Activated effector memory CD4-positive, alpha-beta T cell treated with anti-CD3 and anti-CD28 coated beads, Interleukin-2, amount 50 U/mL, for 16 hours (primary cell): Measurements from ENCODE around the gene TMEM252.

Experiments
- DNase-seq: peaks from one replicate; pipeline ENCODE4 v3.0.0-alpha.2; 2020

Gene TMEM252, protein sequence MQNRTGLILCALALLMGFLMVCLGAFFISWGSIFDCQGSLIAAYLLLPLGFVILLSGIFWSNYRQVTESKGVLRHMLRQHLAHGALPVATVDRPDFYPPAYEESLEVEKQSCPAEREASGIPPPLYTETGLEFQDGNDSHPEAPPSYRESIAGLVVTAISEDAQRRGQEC

GRCh38 chr9:68540712-68541535 lies at the start of gene TMEM252:
Gene TMEM252 (minus strand): TSS chr9:68540883. CDS start chr9:68540814, 69 bp downstream.
- no peak for DNase-seq

- no peak for DNase-seq
Observed at GRCh38 chr9:68585034-68585761, 44.5 kb upstream of the TMEM252 start.

DNA sequence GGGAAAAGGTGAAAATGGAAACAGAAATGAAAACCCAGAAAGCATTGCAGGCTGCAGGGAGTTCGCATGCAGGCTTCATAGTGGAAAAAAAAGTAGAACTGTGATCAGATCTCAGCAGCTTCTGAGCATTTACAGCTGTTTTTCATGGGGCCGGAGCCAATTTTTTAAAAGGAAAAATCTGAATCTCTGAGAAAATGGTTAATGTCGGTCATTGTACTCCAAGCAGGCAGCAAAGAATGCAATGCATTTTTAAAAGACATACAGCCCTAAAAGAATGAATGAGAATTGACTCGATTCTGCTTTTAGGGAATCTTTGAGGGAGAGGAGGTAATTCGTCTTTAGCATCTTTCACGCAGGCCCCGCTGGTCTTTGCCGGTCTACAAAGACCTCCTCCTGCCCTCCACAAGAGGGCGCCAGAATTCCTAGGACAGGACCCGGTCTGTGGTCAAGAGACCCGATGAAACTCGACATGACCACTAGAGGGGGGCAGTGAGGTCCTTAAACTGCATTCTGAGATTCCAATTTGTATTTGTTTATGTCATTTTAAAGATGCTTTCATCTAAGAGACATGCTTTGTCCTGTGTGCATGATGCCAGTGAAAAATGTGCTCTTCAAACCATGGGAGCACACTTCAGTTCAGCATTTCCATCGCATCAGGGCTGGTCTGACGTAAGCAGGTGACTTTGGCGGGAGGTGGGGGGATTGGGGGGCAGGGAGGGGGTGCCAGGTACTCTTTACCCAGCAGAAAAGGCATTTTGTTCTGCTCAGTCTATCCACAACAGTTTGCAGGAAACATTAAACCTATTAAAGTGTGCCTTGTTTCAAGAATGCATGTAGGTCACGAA lies 43.7 kb upstream of the TMEM252 start:
- peak; percentile 89 for DNase-seq

DNA sequence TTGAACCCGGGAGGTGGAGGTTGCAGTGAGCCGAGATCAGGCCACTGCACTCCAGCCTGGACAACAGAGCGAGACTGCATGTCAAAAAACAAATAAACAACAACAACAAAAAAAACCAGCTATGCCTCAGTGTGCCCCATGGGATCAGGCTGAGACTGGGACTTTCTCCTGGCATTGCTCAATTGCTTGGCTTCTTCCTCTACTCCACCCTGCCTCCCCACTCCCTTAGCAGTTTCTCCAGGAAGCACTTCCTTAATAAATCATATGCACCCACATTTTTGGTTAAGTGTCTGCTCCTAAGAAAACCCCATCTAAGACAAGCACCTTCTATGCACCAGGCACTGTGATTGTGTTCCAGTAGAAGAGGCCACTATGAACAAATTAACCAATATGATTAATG lies 41.0 kb upstream of the TMEM252 start:
- no peak for DNase-seq

GRCh38 chr9:68577774-68578591 lies 37.3 kb upstream of the TMEM252 start:
- no peak for DNase-seq

- no peak for DNase-seq
Observed at GRCh38 chr9:68575817-68576216, 35.1 kb upstream of the TMEM252 start.

DNA sequence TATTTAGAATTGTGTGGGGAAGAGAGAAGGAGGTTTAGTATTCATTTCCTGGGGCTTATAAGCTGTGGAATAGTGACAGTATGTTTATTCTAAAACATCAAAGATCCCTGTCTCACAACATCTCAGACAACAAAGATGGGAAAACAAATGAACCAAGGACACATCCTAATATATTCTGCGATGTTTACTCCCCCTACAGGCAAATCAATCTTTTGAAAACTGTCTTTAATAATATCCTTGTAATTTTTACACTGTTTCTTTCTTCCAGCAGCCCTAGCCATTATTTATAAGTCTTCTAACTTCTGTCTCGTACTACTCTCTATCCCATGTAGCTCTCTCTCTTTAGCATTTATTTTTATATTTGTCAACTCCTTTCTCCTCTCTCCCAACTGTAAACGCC lies 33.5 kb upstream of the TMEM252 start:
- no peak for DNase-seq

DNA sequence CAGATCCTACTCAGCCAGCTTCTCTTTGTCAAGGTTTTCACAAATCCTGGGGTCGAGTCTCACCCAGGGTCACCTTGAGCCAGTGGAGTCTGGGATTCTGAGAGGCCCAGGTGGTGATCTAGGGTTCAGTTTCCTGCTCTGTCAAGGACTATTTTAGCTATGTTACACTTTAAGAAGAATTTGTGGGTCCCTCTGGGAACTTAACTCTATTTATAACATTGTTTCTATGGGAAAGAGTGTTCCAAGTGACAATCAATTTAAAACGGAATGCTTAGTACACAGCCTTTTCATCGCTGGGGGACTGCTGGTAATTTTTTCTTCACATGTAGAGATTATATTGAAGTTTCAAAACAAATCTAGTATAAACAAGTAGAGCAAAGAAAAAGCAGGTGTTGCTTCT lies 26.9 kb upstream of the TMEM252 start:
- DNase-seq, result no peak

DNA sequence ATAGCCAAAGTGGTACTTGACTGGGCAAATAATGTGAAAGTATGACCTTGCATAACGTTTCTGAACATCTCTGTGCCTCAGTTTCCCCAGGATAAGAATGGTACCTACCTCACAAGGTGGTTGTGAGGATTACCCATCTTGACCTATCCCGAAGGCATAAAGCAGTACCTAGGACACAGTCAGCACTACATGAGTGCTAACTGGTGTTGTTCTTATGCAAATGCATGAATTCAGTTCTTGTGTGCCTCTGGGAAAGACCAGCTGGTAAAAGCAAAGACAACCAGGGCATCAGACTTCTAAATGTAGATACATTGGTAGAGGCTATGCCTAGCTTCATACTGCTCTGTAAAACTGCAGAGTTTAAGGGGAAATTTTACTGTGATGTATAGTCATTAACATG lies 21.8 kb upstream of the TMEM252 start:
- no peak for DNase-seq

GRCh38 chr9:68560071-68560844 lies 19.6 kb upstream of the TMEM252 start:
- peak; percentile 77 for DNase-seq

GRCh38 chr9:68558545-68558944 lies 17.9 kb upstream of the TMEM252 start:
- no peak for DNase-seq

DNA sequence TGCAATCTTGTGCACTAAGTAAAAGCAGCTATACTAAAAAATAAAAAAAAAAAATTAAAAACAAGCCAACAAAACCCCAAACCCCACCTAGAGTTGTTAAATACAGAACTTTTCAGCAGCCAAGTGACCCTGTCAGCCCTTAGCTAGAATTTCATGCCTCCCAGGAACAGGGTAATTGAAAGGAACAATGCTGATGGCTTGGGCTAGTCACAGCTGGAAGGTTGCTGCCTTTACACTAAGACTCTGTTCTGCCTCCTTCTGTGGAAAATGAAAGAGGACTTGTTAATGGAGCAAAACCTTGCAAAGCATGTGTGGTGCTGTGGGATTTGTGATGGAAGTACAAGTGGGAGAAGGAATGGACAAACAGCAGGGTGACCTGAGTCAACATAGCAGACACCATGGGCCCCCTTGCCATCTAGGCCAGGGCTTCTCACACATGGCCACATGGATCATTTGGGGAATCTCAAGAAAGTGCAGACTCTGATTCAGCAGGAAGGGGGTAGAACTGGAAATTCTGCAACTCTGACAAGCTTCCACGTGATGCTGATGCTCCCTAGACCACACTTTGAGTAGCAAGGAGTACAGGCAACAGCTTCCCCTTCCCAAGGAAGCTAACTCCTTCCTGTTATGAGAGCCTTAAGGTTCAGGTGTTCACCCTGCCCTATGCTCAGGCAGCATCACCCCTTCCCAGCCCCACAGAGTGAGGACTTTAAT lies 14.9 kb upstream of the TMEM252 start:
- no peak for DNase-seq

DNA sequence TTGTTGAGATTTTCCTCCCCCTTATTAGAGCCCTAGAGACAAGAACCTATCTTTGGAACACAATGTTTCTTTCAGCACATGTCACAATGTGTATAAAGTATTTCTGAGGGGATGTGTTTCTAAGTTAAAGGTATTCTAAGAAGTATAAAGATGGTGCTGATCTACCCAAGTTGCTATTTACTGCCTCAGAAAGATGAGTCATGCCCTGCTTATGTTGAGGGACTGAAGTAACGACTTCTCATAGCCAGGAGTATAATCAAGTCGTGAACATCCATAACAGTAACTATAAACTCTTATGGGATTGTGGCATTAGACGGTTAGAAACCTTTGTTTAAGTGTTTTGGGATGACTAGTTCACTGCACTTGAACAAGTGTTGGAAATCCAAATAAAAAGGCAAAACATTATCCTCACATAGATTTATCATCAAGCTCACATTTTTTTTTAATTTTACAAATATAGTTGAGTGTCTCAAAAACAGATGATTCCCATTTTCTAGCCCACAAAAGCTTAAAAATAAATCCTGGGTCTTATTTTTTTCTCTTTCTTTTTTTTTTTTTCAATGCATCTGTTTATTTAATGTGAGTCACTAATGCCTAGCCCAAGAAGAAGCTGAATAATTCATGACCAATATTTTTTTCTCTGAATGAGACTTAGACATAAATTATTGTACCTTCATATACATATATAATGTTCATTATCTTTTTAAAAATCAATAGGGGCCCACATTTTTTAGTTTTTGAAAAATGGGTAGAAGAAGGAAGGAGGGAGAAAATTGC lies 12.2 kb upstream of the TMEM252 start:
- no peak for DNase-seq

GRCh38 chr9:68551191-68551590 lies 10.5 kb upstream of the TMEM252 start:
- no peak for DNase-seq

DNA sequence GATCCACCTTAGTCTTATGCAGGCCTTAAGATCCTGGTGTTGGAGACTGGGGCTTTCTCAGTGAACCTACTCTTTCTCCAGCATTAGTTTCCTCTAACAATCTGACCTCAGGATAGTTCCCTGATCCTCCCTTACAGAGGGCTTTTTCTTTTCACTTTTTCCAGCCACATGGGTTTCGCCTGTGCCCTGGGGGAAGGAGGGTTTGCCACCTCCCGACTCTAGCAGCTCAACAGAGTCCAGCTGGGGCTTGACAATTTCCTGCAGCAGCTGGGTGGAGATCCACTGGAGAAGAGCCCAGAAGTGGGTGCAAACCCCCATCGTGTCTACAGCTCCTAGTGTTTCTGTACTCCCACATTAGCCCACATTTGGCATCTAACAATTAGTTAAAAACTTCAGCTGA lies 7.6 kb upstream of the TMEM252 start:
- no peak for DNase-seq

DNA sequence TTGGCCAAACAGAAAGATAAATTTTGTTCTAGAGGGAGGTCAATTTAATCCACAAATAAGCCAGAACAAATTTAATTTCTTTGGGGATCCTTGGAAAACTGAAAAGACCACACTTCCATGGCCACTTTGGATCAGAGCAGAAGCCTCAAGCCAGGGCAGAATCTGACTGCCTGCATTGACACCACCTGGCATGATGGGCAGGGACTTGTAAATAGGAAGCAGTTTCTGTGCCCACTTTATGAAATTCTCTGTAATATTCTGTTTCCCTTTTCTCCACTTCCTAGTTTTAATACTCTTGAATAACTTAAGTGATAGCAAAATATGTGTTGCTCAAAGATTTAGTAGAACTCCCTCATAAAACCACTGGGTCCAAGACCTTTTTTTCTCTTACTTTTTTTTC lies 6.7 kb upstream of the TMEM252 start:
- no peak for DNase-seq

DNA sequence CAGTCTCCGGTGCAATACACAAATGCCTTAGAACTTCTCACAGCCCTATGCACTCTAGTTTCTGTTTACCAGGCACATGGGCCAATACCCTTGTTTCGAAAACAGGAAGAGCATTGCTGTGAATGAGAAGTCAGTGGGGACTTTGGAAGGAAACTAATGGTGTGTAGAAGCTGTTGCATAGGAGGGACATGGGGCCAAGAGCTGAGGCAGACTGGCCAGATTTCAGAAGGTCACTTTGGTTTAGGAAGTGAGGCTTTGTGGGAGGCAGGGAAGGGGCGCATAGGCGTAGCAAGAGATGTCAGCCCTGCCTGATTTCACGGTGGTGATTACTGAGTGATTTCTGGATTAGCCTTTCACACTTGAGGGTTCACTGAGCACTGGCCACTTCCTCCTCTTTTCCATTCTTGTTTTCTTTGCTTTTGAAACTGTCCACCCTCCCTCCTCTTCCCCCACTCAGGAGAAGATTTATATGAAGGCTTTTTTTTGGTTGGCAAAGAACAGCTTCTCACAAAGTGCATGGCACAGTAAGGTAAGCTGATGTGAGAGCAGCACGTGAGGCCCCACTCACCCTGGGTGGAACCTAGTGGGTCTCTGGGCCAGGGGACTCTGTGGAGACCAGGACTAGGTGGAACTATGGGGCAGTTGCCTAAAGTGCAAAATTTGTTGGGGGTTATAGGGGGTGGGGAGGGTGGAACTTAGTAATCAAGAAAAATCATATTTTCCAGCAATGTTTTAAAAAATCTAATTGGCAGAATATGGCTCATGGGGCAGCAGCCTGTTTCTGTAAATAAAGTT lies 6.1 kb upstream of the TMEM252 start:
- DNase-seq, result no peak

DNA sequence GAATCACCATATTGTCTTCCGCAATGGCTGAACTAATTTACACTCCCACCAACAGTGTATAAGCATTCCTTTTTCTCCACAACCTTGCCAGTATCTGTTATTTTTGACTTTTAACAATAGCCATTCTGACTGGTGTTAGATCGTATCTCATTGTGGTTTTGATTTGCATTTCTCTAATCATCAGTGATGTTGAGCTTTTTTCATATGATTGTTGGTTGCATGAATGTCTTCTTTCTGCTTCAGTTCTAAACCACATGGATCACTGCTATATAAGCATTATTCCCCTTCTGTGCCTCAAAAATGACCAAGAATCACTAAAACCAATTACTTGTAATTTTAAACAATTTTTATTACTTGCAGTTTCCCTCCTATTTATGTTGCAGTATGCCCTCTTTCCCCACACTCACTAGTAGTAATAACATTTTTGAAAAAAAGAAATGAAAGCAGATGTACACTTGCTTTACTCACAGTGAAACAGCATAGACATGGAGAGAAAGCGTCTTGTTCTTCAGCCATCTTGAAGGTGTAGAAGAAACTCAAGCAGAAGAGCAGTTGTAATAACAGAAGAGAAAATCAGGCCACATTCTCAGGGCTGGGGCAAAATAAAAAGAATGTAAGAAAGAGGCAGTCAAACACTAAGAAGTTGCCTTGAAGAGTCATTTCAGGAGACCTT lies 4.5 kb upstream of the TMEM252 start:
- no peak for DNase-seq
